Renal cortex interstitium (tissue), 11 donors: ENCODE measurements around the gene EEF1A2. TPM values are rescaled to one million over a fixed set of nuclear protein-coding genes. Genes with fewer than 3 reads are reported as not detected.
A peak's percentile ranks its signal among the peaks of the same experiment; 100 is the strongest.
"Not testable (repeated sequence)": the region's sequence is repeated elsewhere in the genome, so short reads cannot be mapped to it uniquely, and the experiment has no call there.

Experiments used
- DNase-seq, 11 donors: peaks; one replicate each; pipeline ENCODE4 v3.0.0-alpha.2; 2013; ENCODE audit warnings: low read depth in 9 of 11, low spot score in 4 of 11; ENCODE audit errors: extremely low read depth in 1 of 11
- polyA plus RNA-seq, 3 donors: library from polyadenylated mRNA; unstranded; fragments of 120-200 nt; gene quantifications; one replicate each; pipeline ENCODE4 v1.2.1, GENCODE V29; 2013; ENCODE audit not compliant: insufficient read length in 3 of 3

EEF1A2 gene
- polyA plus RNA-seq, 3 donors = 1.1 to 2.3 (median 1.9) TPM

DNA sequence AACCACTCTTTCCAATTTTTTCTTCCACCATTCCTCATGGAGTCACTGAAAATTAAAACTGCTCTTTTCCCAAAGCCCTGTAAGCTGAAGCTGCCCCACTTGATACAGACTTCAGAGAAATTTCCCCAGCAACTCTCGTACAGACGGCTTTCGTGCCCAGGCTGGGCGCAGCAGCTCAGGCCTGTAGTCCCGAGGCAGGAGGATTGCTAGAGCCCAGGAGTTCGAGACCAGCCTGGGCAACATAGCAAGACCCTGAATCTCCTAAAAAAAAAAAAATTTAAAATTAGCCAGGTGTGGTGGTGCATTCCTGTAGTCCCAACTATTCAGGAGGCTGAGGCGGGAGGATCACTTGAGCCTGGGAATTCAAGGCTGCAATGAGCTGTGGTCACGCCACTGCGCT, 28.3 kb upstream of the EEF1A2 start:
- DNase-seq = no peak

DNA sequence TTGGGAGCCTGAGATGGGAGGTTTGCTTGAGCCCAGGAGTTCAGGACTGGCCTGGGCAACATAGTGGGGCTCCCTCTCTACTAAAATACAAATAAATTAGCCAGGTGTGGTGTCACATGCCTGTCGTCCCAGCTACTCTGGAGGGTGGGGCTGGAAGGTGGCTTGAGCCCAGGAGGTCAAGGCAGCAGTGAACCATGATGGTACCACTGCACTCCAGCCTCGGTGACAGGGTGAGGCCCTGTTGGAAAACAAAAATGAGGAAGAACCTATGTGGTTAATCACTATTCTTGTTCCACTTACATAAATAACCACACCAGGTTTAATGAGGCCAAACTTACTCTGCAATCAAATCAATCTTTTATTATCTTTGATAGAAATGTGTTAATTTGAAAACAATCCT, 27.1 kb upstream of the EEF1A2 start:
- DNase-seq = no peak

DNA sequence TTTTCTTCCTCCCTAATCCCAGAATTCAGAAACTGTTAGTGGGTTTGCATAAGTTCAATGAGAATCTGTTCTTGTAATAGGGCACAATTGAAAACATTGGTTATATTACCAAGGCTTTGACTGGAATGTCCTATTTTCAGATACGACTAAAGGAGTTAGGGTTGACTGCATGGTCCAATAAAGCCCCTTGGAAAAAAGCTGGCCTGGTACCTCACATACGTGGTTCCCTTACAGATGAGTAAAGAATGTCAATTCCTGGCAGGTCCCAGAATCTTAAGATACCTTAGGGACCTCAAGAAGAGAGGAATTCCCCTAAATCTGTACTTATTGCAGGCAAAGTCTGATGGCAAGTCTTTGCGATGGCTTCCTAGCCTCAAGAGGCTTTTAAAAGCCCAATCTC, 26.3 kb upstream of the EEF1A2 start:
- no peak for DNase-seq

DNA sequence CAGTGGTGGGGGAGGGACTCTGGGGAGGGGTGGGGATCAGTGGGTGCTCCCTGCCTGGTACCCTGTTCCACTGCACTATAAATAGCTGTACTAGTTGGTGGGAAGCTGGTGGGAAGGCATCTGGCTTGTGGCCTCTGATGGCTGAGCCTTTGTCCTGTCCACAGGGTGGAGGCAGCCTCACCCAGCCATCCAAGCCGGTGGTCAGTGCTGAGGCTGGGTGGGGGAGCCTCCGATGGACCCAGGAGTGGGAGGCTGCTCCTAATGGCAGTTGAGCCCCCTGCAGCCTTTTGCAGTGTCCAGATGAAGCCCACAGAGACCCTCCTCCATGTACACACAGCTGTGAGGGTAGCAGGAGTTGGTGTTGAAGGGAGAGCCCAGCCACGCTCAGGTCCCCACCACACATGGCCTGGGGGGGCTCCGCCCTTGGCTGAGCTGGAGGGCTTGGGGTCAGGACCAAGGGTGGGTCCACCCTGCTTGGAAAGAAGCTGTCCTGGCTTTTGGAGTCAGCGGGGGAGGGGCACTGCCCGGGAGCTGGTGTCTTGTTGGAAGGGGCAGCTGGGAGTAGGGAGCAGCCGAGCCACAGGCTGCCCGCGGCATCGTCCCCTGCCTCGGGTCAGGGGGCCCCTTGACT, 24.2 kb upstream of the EEF1A2 start:
- no peak for DNase-seq

DNA sequence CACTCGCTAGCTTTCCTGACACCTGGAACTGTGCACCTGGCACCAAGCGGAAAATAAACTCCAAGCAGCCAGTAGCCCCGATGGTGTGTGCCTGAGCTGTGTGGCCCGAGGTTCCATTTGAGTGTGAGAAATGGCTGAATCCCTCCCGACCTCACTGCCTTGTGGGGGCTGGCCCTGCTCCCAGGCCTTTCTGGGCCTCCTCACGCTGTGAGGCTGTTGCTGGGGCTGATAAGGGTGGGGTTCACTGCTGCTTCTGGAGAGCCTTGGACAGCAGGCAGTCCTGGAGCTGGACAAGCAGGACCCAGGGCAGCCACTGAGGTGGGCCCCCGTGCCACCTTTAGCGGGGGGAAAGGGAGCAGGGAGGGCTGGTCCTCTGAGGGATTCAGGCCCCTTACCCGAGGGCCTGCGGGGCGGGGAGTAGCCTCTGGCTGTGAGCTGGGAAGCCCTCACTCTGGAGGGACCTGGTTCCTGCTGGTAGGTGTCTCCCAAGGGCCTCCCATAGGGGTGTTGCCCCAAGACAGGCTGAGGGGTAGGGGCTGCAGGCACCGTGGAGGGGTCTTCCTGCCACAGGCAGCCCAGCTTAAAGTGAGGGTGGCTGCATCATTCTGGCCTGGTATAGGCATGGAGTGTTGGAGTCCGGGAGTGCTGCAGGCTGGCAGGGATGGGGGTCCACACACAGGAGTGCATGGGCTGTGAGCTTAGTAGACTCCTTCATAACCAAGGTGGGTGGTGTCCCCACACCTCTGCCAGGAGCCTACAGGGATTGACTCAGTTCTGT, 23.4 kb upstream of the EEF1A2 start:
- no peak for DNase-seq

DNA sequence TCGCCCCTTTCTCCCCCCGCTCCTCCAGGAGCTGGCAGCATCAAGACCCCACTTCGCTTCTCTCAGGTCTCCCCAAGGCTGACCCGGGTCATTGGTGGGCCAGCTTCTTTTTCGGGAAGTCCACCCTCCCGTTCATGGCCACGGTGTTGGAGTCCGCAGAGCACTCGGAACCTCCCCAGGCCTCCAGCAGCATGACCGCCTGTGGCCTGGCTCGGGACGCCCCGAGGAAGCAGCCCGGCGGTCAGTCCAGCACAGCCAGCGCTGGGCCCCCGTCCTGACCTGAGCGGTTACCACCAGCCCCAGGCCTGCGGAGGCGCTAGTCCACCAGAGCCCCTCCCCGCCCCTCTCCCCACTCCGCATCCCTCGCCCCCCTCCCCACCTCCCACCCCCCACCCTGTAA, 22.7 kb upstream of the EEF1A2 start:
- no peak for DNase-seq

DNA sequence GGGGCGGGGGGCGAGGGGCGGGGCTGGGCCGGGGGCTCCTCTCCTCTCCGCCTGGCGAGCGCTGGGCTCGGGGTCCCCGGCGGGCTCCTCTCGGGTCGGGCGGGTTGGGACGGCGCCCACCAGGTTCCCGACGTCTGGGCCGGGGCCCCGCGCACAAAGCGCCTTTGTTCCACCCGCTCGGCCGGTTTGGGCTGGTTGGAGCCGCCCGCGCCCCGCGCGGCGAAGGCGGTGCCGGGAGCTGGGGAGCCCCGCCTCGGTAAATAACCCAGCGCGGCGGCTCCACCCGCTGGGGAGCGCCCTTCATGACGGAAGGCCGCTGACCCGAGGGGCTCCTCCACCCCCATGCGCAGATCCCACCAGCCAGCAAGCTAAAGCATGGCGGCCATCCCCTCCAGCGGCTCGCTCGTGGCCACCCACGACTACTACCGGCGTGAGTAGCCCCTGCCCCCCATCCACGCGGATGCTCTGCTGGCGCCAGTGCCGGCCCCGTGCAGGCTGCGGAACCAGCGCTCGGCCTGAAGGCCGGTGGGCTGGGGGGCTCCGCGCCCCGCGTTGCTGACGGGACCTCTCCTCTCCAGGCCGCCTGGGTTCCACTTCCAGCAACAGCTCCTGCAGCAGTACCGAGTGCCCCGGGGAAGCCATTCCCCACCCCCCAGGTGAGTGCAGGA, 22.2 kb upstream of the EEF1A2 start:
- peak in 7 of 11 donors; percentile 59 to 75 (median 65) for DNase-seq

DNA sequence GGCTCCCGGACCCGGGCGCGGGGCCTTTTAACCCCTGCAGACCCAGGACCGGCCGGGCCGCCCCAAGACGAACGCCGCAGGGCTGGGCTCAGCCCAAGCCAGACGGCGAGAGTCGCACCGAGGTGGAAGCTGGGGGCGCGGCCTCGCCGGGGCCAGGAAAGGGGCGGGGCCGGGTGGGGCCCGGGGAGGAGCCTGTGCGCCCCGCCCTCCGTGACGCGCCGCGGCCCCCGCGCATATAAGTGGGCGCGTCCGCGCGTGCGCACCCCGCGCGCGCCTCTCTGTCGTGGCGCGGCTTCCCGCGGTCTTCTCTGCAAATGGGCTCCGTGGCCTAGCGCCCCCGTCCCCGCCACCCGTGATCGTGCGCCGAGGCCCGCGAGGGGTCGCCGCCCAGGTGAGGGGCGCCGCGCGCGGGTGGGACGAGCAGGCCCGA, 21.6 kb upstream of the EEF1A2 start, which contains the start of gene PPDPF:
Gene PPDPF (plus strand): TSS at position 262 of the 430 bp plus-strand sequence. CDS start 544 bp downstream, outside the sequence.
- peak in 9 of 11 donors; percentile 60 to 87 (median 78) for DNase-seq

DNA sequence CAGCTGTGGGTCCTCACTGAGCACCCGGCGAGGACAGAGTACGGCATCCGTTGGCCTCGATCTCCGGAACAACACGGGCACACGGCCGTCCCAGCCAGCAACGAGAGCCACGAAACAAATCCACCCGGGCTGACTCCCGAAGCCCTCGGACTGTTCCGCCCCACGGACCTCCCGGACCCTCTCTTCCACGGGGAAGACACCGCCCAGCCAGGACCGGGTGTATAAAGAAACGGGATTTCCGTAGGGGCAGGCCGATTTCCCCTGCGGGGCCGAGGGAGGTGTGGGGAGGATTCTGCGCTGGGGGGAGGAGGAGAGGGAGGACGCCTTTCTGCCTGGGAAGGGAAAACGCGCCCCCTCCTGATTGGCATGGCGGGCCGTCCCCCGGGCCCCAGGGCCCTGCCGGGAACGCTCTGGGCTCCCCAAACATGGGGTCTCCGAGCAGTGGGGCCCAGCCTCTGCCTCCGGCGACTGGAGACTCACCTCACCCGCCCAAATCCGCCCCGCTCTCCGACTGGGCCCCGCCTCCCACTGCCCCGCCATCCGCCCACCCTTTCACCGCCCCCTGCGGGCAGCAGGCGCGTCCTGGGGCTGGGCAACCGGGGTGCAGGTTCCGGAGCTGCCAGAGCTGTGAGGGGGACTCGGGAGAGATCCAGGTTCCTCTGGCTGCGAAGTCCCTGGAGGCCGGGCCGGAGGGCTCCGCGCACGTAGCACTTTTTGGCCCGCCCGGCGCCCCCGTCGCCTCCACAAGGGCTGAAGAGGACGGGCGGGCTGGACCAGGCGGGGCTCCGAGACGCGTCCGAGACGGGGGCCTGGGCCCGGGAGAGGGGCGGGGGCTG, 21.0 kb upstream of the EEF1A2 start:
- peak in 4 of 11 donors; percentile 41 to 61 (median 44) for DNase-seq

DNA sequence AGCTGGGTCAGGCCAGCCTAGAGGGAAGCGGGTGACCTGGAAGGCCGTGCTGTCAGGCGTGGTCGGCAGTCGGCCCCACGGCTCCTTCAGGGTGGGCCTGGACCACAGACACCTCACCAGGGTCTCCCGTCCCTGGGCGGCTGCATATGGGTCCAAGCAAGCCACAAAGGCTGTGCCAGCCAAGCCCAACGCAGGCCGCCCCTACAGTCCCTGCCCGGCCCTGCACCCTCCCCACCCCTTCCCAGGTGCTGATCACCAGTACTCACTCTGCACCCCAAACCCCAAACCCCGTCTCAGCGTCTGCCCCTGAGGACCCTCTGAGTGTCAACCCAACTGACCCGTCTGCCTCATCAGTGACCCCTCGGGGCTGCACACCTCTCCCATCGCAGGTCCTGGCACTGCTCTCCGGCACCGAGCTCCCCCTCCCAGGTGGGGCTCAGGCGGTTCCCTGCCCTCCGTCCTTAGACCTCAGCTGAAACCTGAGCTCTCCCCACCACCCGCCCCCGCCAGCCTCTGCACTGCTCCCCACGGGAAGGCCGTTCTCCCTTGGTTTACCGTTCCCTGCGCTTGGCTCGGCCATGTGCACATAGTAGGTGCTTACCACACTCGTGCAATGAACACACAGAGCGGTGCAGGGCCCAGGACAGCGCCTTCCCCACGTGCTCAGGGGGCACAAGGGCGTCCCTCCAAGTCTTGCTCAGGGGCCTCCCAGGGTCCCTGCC, 20.2 kb upstream of the EEF1A2 start:
- DNase-seq = no peak

DNA sequence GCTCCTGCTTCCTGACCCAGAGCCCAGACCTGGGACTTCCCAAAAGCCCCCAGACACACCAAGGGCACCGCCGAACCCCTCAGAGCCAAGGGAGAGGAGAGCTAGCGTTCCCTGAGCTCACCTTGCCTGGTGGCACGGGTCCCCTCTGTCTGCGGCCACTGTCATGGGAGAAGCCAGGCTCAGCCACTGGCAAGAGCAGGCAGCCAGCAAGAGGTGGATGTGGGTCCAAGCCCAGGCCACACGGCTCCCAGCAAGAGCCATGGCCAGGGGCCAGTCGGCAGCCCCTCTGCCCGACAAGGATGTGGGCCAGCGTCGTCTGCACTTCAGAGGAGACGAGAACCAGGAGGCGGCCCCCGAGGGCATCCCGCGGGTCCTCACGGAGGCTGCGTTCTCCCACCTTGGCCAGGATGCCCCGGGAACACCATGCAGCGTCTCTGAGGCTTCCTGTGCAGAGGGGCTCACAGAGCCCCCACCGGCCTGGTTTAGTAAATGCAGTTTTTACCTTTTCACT, 19.5 kb upstream of the EEF1A2 start:
- no peak for DNase-seq

DNA sequence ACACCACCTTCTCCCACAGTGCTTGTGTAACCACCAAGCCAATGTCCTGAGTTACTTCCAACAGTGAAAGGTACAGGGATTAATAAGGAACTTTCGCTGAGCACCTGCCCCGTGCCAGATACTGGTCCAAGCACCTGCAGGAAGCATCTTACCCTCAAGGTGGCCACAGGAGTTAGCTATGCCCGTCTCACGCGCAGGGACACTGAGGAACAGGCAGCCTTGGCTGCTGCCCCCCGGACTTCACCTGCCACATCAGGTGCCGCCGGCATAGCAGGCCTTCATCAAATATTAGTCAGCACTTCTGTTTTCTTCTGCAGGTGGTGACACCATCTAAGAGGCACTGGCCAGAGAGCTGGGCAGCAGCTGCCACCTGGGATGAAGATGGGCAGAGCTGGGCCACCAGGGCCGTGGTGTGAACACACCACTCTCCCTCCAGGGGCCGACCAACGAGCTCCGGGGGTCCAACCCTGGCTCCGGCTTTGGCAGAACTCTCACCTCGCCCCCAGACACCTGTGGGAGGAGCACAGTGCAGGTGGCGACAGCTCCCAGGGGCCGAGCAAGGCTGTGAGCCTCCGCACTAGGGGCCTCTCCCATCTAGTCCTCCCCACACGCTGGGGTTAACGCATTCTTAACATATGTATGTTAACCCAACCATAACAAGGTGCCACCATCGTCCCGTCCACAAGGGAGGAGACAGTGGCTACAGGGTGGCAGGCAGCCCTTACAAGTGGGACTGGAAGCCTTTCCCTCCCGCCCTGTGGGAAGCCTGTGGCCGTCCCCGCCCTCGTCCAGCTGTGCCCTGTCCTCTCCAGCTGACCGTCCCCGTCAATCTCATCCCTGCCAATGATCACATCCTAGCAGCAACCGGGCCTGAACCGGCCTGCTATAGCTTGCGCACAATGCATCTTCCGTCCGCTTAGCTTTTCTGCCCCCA, 18.8 kb upstream of the EEF1A2 start:
- no peak for DNase-seq

DNA sequence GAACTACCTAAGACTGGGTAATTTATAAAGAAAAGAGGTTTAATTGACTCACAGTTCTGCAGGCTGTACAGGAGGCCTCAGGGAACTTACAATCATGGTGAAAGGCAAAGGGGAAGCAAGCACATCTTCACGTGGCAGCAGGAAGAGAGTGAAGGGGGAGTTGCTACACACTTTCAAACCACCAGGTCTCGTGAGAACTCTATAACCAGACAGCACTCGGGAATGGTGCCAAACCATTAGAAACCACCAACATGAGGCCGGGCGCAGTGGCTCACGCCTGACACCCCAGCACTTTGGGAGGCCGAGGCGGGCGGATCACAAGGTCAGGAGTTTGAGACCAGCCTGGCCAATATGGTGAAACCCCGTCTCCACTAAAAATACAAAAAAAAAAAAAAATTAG, 15.6 kb upstream of the EEF1A2 start:
- not testable (repeated sequence) for DNase-seq

DNA sequence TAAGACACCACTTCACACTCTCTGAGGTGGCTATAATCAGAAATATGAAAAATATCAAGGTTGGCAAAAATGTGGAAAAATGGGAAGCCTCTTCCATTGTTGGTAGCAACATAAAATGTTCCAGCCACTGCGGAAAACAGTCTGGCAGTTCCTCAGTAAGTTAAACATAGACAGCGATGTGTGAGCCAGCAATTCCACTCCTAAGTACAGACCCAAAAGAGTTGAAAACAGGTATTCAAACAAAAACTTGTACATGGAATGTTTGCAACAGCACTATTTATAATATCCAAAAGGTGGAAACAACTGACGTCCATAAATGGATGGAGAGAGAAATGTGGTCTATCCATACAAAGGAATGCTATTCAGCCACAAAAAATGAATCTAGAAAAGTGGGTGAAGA, 14.3 kb upstream of the EEF1A2 start:
- DNase-seq = no peak

DNA sequence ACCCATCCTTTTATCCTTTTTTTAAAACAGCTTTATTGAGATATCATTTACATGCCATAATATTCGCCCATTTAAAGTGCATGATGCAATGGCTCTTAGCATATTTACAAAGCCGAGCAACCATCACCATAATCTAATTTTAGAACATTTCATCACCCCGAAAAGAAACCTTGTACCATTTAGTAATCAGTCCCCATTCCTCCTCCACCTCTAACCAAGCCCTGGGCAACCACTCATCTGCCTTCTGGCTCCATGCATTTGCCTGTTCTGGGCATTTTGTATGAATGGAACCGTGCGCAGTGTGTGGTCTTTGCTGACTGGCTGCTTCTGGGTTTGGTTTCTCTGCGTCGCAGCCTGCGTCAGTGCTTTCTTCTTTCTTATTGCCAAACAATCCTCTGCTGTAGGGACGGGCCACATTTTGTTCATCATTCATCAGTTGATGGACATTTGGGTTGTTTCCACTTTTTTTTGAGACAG, 10.2 kb upstream of the EEF1A2 start:
- DNase-seq = no peak

DNA sequence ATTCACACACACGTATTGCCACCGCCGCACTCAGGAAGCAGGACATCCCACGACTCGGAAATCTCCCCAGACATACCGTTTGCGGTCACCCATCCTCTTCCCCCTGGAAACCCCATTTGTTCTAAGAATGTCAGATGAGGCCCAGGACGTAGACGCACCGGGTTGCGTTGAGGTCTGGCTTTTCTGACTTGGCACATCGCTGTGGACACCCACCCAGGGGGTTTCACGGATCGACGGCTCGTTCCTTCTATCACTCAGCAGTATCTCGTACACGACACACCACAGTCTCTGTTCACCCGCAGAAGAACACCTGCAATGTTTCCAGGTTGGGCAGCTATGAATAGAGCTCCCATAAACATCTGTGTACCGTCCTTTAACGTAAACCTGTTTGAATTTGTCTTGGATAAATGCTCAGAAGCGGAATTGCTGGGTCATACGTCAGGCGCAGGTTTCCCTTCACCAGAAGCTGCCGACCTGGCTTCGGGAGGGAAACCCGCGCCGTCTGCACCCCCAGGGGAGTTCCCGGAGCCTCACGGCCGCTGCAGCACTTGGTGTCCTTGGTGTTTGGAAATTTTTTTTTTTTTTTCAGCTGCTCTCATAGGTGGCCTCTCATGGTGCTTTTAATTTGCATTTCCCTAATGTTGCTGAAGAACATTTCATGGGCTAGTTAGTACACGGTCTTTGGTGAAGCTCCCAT, 9.3 kb upstream of the EEF1A2 start:
- DNase-seq = no peak
